NCI-H1694 treated with DMSO at 0.1 percent for 48 hours (cell line): ENCODE results near the gene PCLAF.
"Not testable (repeated sequence)": the region's sequence is repeated elsewhere in the genome, so short reads cannot be mapped to it uniquely, and the experiment has no call there.

ENCODE experiments used
- DNase-seq: peaks from one replicate; lab custom pipeline; 2025; lab: John Stamatoyannopoulos, UW

Gene PCLAF, protein sequence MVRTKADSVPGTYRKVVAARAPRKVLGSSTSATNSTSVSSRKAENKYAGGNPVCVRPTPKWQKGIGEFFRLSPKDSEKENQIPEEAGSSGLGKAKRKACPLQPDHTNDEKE

DNA sequence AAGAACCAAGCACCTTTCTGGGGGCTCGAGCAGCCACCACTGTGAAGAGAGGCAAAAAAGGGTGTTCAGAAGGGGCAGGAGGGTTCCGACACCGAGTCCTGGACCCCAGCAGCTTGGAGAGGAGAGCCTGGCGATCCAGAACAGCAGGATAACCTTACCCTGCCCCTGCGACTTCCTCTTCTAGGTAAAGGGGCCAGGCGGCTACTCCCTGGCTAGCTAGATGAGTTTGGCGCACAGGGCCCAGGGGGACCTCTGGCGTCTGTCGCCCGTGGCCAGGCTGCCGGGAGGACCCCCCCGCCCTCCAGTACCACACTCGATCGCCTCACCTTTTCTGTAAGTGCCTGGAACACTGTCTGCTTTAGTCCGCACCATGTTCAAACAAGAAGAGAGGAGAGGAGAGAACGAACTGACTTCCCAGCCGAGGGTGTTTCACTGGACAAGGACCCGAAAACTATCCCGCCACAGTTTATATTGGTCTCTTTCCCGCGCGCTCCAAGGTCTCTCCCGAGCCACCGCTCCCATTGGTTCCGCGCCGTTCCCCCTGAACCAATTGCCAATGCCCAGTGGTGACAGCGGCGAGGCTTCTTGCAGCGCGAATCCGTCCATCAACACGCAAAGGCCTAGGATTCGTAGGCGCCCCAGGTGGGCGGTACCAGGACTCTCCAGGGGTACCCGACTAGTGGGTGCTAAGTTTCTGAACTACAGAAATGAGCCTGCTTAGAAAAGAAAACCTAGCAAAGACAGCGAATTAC is at the start of gene PCLAF:
Gene PCLAF (minus strand): TSS at position 442 of the 752 bp plus-strand sequence. CDS start 70 bp downstream, at position 372.
- DNase-seq: peak; percentile 92

DNA sequence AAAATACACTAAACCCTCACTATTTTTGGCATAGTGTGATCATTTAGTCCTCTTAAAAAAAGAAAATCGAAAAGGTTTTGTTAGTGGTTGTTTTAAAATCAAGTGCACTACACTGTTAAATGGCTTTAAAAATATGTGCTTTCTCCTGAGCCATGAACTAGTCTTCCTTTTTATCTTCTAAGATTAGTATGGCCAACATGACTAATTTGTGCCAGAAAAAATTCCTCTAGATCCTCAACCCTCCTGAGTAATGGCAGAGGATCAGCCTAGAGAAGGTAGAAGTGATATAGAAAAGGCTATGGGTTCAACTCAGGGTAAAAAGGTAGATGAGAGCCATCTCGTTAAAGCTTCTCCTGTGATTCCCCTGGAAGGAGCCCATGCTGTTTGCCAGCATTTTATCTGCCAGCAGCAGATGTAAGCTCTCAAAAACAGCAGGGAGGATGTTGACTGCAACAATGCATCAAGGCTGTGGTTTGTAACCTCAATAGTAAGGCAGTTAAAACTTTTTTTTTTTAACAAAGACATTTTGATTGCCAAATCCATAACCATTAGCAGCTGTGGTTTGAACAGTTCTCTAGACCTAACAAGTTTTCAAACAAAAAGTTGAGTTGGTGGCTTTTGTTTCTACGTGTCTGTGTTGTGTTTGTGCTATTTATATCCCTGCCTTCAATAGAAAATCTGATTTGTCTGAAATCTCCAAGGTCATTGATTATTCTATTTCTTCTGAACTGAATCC is 48.9 kb upstream of the PCLAF start:
- DNase-seq: peak; percentile 66

DNA sequence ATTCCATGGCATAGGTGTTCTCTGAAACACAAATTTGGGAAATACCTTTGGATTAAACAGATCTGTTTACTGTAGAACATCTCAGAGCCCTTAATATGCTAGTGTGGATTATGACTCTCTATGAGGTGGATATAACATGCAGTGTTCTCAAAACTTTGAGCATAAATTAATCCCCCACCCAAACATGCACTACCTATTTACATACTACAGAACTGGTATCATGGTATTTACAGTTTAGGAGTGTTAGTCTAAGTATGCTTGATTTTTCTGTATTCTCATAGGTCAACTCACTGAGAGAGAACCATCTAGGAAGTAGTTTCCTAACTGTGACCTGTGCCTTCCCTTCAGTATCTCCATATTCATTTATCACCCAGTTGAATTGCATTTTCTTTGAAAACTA is 48.2 kb upstream of the PCLAF start:
- DNase-seq: no peak

DNA sequence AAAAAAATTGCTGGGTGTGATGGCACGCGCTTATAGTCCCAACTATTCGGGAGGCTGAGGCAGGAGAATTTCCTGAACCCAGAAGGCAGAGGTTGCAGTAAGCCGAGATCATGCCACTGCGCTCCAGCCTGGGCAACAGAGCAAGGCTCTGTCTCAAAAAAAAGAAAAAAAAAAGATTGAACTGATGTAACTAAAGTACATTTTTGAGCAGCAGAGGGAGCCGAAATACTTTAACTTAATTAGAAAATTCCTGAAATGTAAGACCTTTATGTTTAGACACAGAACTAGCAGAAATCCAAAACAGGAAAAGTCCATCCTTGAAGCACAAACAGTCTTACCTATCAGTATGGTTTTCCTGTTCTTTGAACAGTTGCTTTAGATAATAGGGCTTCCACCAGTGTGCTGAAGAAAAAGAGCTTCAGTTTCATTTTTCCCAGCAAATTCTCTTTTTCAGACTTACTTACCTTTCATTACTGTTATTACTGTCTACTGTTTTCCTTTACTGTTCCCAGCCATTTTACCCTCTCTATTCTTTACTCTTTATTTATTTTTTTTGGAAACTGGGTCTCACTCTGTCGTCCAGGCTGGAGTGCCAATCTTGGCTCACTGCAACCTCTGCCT is 45.7 kb upstream of the PCLAF start:
- peak; percentile 36 for DNase-seq

DNA sequence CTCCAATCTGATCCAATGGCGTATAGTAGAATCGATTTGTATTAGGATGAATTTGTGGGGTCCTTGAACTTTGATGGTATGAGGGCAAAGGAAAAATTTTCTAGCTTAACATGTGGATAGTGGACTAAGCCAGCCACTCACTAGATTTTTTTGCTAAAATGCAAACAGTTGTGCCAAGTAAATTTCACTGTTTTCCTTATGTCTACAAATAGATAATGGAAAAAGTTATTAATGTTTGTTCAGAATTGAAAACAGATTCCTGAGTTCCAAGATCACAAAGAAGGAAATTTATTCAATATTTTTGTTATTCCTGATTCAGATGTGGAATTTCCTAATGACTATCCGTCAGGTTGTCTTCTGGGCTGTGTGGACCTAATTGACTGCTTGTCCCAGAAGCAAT is 44.0 kb upstream of the PCLAF start:
- no peak for DNase-seq

DNA sequence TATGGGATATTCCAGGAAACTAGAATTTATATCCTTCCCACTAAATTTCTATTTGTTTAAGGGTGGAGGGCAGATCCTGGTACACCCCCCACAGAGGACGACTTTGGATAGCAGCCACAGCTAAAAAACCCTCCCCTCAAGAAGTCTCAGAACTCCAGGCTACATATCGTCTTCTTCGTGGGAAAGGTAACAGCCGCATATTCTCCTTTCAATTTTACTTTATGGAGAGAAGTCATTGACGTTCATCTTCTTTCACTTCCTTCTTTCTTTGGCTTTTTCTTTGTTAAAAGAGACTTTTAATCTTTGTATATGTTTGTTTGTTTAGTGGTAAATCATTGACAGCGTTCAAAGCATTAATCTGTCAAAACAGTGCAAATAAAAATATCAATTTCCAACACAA is 42.7 kb upstream of the PCLAF start:
- no peak for DNase-seq

DNA sequence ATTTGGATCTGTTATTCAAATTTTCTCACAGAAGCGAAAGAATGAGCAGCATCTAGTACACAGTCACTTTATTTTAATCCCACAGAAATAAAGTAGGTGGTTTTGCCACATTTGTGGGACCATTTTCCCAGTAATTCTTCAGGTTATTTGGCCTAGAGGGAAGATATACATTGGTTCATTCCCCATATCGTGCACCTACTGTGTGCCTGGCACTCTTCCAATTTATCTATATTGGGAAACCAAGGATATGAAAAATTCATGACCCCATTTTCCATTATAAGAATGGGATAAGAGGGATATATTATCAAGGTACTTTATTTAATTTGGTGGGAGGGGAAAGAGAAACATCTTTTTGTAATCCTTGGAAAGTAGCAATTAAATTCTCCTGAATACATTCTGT is 41.5 kb upstream of the PCLAF start:
- DNase-seq: no peak

DNA sequence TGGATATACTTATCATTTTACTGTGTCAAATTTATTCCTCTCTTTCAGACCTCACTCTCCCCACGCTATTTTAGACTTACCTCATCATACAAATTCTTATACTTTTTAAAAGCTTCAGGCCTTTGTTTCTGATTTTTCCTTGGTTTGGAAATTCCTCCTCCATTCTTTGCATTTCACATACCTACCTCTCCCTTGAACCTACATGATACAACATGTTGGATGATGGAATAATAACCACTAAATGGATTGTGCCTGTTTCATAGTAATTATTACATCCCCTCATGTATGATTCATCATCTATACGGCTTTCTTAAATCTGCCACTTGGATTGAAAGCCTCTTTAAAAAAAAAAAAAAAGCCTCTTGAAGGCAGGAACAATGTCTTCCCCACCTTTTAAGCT is 31.0 kb upstream of the PCLAF start:
- DNase-seq: no peak

DNA sequence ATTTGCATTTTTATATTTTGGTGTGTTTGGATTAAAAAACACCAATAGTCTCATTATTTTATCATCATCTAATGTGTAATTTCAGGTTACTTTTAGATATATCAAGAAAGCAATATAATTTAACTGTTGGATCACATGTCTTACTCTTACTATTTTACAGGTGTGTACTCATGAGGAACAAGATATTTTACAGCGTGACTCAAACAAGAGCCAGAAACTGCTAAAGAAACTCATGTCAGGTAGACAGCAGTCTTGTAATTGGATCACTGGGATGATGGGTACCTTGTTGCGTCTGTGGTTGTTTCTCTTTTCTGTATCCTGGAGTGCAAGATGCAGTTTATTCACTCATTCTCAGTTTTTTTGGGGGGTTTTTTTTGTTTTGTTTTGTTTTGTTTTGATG is 19.3 kb upstream of the PCLAF start:
- DNase-seq: no peak

DNA sequence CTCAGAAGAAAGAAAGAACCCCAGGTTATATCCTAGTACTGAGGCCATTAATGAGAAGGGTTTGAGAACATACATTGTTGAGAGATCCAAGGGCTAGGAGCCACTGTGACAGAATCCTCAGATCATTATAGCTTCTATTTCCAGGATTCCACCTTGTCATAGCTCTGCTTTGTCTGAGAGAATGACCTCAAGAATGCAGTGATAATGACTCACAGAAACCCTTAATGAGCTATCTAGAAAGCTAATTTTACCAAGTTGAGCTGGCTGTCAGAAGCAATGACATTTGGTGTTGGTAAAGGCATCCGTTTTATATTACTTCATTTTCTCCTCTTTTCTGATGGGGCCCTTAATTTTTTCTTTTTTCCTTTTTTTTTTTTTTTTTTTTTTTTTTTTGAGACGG is 17.3 kb upstream of the PCLAF start:
- DNase-seq: no peak

DNA sequence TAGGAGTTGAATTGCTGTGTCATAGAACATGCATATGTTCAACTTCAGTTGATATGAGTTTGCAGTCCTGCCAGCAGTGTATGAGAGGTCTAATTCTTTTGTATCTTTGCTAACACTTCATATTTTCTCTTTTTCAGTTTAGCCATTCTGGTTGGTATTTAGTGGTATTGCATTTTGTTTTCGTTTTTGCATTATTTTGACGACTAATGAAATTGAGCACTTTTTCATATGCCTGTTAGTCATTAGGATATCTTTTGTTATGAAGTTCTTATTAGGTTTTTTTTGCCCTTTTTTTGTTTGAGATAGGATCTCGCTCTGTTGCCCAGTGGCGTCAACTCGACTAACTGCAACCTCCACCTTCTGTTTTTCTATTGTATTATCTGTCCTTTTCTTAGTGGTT is 15.5 kb upstream of the PCLAF start:
- DNase-seq: no peak

DNA sequence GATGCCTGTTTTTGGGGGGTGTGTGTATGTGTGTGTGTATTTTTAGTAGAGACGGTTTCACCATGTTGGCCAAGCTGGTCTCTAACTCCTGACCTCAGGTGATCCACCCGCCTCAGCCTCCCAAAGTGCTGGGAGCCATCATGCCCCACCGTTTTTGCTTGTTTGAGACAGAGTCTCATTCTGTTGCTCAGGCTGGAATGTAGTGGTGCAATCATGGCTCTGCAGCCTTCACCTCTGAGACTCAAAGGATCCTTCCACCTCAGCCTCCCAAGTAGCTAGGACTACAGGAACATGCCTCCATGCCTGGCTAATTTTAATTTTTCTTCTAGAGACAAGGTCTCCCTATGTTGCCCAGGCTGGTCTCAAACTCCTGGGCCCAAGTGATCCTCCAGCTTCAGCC is 11.2 kb upstream of the PCLAF start:
- not testable (repeated sequence) for DNase-seq

DNA sequence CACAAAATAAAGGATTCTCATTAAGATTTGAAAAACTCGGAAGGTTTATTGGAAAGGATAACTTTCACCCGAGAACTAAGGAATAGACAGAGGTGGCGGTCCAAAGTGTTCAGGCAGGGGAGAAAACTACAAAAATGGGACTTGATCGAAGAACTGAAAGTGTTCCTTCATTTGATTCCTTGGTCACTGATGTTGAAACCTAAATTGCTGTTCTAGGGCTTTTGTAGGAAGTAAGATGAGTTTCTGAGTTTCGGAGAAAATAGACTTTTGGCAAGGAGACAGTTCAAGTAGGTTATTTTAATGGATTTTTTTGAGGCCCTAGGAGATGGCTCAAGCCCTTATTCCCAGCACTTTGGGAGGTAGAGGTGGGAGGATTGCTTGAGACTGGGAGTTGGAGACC is 7.8 kb upstream of the PCLAF start:
- no peak for DNase-seq

DNA sequence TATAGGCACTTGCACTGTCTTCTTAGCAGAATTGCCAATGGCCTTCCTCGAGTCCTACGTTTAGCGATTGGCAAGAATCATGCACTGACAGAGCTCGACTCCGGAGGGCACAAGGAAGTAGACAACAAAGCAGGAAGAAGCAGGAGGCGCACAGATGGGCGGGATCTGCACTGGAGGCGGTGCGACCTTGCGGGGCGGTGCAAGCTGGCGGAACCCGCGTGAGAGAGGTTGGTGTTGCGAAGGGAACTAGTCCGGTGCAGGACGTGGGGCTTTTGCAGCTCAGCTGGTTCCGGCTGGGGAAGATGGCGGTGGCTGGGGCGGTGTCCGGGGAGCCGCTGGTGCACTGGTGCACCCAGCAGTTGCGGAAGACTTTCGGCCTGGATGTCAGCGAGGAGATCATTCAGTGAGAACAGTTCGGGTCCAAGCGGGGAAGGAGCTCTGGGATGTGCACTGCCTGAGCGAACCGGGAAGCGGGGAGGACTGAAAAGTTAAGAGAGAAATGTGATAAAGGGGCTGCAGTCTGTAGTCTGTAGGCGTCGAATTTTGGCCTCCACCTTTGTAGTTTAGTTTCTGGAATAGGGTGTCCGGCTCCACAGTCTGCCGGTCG is 6.4 kb upstream of the PCLAF start, which contains the start of gene TRIP4:
Gene TRIP4 (plus strand): TSS at position 275 of the 607 bp plus-strand sequence. CDS start 28 bp downstream, at position 303.
- DNase-seq: peak; percentile 93

DNA sequence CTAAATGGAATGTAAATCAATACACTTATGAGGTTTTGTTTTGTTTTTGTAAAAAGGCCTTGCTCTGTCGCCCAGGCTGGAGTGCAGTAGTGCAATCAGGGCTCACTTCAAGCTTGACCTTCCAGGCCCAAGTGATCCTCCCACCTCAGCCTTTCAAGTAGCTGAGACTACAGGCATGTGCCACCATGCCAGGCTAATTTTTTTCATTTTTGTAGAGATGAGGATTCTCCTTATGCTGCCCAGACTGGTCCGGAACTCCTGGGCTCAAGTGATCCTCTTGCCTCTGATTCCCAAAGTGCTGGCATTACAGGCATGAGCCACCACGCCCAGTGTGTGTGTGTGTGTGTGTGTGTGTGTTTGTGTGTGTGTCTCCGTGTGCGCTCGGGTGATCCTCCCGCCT is 5.0 kb upstream of the PCLAF start:
- no peak for DNase-seq

DNA sequence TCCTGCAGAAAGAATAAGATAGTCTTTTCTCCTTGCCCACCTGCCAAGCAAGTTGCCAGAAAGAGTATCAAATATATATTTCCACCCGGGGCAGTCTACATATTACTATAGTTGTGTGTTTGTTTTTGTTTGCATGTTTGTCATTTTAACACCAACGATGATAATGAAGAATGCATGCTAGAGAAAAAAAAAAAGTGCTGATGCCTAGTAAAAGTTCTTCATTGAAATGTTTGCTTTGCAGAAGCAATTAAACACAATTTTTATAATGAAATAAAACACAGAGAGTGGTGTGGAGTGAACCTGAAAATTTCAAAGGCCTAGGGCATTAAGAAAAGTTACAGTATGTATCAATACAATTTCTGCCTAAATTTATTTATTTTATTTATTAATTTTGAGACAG is 2.5 kb upstream of the PCLAF start:
- no peak for DNase-seq

DNA sequence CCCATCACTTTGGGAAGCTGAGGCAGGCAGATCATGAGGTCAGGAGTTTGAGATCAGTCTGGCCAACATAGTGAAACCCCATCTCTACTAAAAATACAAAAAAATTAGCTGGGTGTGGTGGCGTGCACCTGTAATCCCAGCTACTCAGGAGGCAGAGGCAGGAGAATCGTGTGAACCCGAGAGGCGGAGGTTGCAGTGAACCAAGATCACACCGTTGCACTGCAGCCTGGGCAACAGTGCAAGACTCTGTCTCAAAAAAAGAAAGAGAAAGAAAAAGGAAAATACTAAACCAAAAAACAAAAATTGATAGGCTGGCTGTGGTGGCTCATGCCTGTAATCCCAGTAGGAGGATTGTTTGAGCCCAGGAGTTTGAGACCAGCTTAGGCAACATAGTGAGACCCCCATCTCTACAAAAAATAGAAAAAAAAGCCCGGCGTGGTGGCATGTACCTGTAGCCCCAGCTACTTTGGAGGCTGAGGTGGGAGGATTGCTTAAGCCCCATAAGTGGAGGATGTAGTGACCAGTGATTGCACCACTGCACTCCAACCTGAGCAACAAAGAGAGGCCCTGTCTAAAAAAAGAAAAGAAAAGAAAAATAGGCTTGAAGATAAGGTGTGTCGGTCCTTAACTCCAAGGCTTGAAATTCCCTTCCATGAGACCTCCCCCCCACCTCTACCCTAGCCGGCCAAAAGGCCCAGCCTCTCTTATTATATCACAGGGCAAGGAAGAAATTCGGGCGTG is 941 bp downstream of the PCLAF start:
- DNase-seq: not testable (repeated sequence)

DNA sequence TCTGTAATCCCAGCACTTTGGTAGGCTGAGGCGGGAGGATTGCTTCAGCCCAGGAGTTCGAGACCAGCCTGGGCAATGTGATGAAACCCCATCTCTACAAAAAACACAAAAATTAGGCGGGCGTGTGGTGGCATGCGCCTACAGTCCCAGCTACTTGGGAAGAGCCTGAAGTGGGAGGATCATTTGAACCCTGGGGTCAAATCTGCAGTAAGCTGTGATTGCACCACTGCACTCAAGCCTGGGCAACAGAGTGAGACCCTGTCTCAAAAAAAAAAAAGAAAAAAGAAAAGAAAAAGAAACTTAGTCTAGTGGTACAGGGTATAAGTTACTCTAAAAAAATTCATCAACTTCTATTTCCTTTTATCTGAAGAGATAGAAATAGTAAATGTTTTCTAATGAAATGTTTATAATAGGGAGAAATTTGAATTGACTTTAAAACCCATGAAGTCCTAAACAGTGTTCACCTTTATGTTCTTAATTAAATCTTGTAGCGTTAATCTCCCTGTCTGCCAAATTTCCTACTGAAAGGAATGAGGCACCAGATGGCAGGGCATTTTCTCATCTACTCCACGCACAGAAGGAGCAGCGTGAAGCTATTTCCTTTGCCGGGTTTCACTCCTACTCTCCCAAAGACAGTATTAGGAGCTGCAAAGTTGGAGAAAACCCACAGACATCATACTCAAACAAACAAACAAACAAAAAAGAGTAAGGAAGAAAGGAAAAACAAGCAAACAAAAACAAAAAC is 1.9 kb downstream of the PCLAF start:
- DNase-seq: peak; percentile 11

DNA sequence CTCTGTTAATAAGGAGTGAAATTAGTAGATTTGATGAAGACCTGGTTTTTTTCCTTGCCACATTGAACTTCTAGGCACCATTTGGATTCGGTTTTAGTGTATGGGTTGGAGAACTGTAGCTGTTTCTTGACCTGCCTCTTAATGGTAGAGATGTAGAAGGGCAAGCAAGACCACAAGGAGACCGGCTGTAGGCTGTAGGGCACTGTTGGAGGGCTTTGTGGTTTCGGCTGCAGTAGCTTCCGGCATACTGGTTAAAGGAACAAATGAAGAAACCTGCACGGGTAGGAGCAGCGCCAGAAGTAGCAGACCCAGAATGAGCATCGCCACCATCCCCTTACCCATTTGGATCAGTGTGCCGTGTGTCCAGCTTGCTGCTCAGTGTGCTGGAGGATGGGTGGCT is 7.9 kb downstream of the PCLAF start:
- DNase-seq: no peak

DNA sequence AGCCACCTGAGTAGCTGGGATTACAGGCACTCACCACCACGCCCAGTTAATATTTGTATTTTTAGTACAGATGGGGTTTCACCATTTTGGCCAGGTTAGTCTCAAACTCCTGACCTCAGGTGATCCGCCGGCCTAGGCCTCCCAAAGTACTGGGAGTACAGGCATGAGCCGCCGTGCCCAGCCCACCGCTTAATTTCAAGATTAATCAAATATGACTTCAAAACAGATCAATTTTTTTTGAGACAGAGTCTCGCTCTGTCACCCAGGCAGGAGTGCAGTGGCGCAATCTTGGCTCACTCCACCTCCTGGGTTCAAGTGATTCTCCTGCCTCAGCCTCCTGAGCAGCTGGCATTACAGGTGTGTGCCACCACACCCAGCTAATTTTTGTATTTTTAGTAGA is 9.9 kb downstream of the PCLAF start:
- DNase-seq: not testable (repeated sequence)

DNA sequence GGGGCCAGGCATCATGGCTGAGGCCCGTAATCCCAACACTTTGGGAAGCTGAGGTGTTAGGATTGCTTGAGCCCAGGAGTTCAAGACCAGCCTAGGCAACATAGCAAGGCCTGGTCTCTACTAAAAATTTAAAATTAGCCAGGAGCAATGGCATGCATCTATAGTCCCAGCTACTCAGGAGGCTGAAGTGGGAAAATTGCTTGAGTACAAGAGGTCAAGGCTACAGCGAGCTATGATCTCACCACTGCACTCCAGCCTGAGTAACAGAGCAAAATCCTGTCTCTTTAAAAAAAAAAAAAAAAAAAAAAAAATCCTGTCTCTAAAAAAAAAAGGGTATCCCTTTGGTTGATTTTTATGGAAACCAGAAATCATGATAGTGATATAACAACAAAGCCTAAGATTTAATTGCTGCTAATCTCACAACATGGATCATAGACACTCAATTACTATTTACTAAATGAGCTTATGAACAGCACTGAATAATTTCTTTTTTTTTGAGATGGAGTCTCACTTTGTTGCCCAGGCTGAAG is 12.1 kb downstream of the PCLAF start:
- DNase-seq: no peak
